GM12873 (cell line): ENCODE data around the gene DAG1.

ENCODE experiments used
- CTCF ChIP-seq: IDR thresholded peaks from 2 replicates; pipeline ENCODE4 v1.5.1; 2012; ENCODE audit warnings: low read depth, mild to moderate bottlenecking, moderate library complexity, low read length, control low read depth; ENCODE audit not compliant: insufficient read depth; ENCODE audit errors: missing control alignments

The DAG1 gene

DNA sequence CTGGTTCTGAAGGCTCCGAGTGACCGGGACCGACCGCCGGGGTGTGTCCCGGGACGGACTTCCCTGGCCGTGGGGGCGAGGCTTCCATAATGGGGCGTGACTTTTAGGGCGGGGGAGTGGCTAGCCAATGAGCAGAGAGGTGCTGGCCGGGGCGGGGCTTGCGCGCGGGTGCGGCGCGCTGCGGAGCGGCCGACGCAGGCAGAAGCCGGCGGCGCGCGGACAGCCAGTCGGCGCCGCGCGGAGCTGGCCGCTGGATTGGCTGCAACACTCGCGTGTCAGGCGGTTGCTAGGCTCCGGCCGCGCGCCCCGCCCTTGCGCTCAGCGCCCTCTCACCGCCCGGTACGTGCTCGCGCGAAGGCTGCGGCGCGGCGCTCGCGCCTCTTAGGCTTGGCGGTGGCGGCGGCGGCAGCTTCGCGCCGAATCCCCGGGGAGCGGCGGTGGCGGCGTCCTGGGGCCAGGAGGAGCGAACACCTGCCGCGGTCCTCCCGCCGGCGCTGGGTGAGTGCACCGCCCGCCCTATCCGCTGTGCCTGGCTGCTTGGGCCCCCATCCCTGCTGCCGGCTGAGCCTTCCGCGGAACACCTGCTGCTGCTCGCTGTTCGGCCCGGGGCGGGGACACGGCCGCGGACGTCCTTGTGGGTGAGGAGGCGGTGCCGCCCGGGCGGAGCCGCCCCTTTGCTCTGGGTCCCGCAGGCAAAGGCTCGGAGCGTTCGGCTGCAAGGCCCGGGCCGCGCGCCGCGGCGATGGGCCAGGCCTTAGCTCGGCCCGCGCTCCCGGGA is at the start of gene DAG1:
Gene DAG1, plus strand, starts transcription at position 332 of the 778 bp plus-strand sequence. CDS start 40,268 bp downstream, outside the sequence.
- no peak for TF ChIP-seq CTCF

- no peak for TF ChIP-seq CTCF
Measured at GRCh38 chr3:49421890-49422378, 48.1 kb upstream of the DAG1 start.

- TF ChIP-seq CTCF = no peak
Measured at GRCh38 chr3:49422379-49423248, 47.5 kb upstream of the DAG1 start, which contains the start of gene AMT. Gene AMT, minus strand, starts transcription at chr3:49422473. Its CDS starts 23 bp downstream, at chr3:49422450.

GRCh38 chr3:49424816-49425215 is 45.3 kb upstream of the DAG1 start:
- no peak for TF ChIP-seq CTCF

GRCh38 chr3:49427586-49427985 is 42.5 kb upstream of the DAG1 start:
- TF ChIP-seq CTCF = no peak

- no peak for TF ChIP-seq CTCF
Measured at GRCh38 chr3:49428752-49429080, 41.4 kb upstream of the DAG1 start.

DNA sequence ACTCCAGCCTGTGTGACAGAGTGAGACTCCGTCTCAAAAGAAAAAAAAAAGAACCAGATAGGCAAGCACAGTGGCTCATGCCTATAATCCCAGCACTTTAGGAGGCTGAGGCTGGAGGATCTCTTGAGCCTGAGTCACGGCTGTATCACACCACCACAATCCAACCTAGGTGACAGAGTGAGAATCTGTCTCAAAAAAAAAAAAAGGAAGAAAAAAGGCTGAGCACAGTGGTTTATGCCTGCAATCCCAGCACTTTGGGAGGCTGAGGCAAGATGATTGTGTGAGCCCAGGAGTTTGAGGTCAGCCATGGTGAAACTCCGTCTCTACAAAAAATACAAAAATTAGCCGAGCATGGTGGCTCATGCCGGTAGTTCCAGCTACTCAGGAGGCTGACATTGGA is 35.3 kb upstream of the DAG1 start:
- TF ChIP-seq CTCF = no peak
